HepG2 (cell line): ENCODE measurements around the gene TBL3. TPM values are rescaled to one million over a fixed set of nuclear protein-coding genes. Genes with fewer than 3 reads are reported as not detected.
A peak's percentile ranks its signal among the peaks of the same experiment; 100 is the strongest.

Experiments
- ARNT2 ChIP-seq: sonication (generic); formaldehyde crosslinking; IDR thresholded peaks from 2 replicates; pipeline ENCODE4 v1.8.0; 2022; ENCODE audit warnings: mild to moderate bottlenecking, low read depth, missing genetic modification reagents, moderate library complexity
- FOXC1 ChIP-seq: sonication (generic); formaldehyde crosslinking; IDR thresholded peaks from 2 replicates; pipeline ENCODE4 v1.8.0; 2022; ENCODE audit warnings: mild to moderate bottlenecking, missing genetic modification reagents, borderline replicate concordance
- FOXP1 ChIP-seq, 2 experiments: fragments of 450-650 bp in 1 of 2; IDR thresholded peaks; 2 replicates each; pipeline ENCODE4 v1.6.1; 2017 to 2018; ENCODE audit warnings: antibody characterized with exemption in 1 of 2
- HOXA7 ChIP-seq: sonication (generic); formaldehyde crosslinking; IDR thresholded peaks from 2 replicates; pipeline ENCODE4 v1.8.1; 2022; ENCODE audit warnings: mild to moderate bottlenecking, missing genetic modification reagents, moderate library complexity
- MAFK ChIP-seq, 2 experiments: IDR thresholded peaks in 1 of 2; conservative IDR thresholded peaks in 1 of 2; 2 replicates each; pipeline ENCODE4 v1.6.1; 2011; ENCODE audit warnings: improper control_type of control experiment in 2 of 2, low read length in 2 of 2
- PLRG1 ChIP-seq: fragments of 450-650 bp; conservative IDR thresholded peaks from 2 replicates; pipeline ENCODE4 v1.6.1; 2016
- SAP130 ChIP-seq: IDR thresholded peaks from 2 replicates; pipeline ENCODE4 v1.6.1; 2016; ENCODE audit warnings: low read depth
- SMAD1 ChIP-seq: sonication (generic); formaldehyde crosslinking; IDR thresholded peaks from 2 replicates; pipeline ENCODE4 v1.4.0; 2020; ENCODE audit warnings: missing genetic modification reagents, low read depth, mild to moderate bottlenecking, borderline replicate concordance
- SOX5 ChIP-seq: IDR thresholded peaks from 2 replicates; pipeline ENCODE4 v1.6.1; 2016; ENCODE audit warnings: borderline replicate concordance
- SYNCRIP ChIP-seq: fragments of 200-400 bp; formaldehyde crosslinking; IDR thresholded peaks from 2 replicates; pipeline ENCODE4 v1.6.1; 2018; ENCODE audit warnings: mild to moderate bottlenecking, low read depth, low read length; ENCODE audit not compliant: insufficient read depth
- ZBTB49 ChIP-seq: sonication (generic); formaldehyde crosslinking; IDR thresholded peaks from 2 replicates; pipeline ENCODE4 v1.4.0; 2020; ENCODE audit warnings: missing genetic modification reagents, borderline replicate concordance
- ZBTB7A ChIP-seq: sonication (generic); formaldehyde crosslinking; IDR thresholded peaks from 2 replicates; pipeline ENCODE4 v1.8.0; 2022; ENCODE audit warnings: mild to moderate bottlenecking, missing genetic modification reagents
- ZNF3 ChIP-seq: IDR thresholded peaks from 2 replicates; pipeline ENCODE4 v1.7.0; 2017; ENCODE audit warnings: inconsistent platforms
- ZNF501 ChIP-seq: sonication (generic); formaldehyde crosslinking; IDR thresholded peaks from 2 replicates; pipeline ENCODE4 v1.5.1; 2020; ENCODE audit warnings: mild to moderate bottlenecking, moderate library complexity, missing genetic modification reagents
- ZZZ3 ChIP-seq: sonication (generic); formaldehyde crosslinking; IDR thresholded peaks from 2 replicates; pipeline ENCODE4 v1.4.0; 2020; ENCODE audit warnings: missing genetic modification reagents, mild to moderate bottlenecking, borderline replicate concordance
- polyA plus RNA-seq, 8 experiments: library from polyadenylated mRNA; depleted of rRNA in 3 of 8; stranded (reverse) in 7 of 8; unstranded in 1 of 8; fragments of >200 nt; fragmentation: Illumina TruSeq in 4 of 8; extraction: Trizol in 4 of 8; gene quantifications; 2 replicates each; pipeline versions ENCODE4 v1.2.1 to v1.2.3, GENCODE V29; 2011 to 2016; ENCODE audit warnings: low read depth in 4 of 8, missing spikeins in 1 of 8, mixed read lengths in 1 of 8; ENCODE audit not compliant: insufficient read depth in 1 of 8
- total RNA-seq, 5 experiments: library from RNA; depleted of rRNA; stranded (reverse); fragments of >200 nt; fragmentation: Illumina TruSeq; extraction: Trizol; gene quantifications; 2 replicates each; pipeline ENCODE4 v1.2.3, GENCODE V29; 2016; ENCODE audit warnings: low read depth in 1 of 5
- TF ChIP-seq, protein P1 (sequence below): IDR thresholded peaks from 2 replicates; pipeline ENCODE4 v1.6.1; 2016; ENCODE audit warnings: low read depth, missing genetic modification reagents, missing compliant biosample characterization
- TF ChIP-seq, protein P2 (sequence below): sonication (generic); formaldehyde crosslinking; IDR thresholded peaks from 2 replicates; pipeline ENCODE4 v1.8.1; 2023; ENCODE audit warnings: mild to moderate bottlenecking, missing genetic modification reagents
- TF ChIP-seq, protein P3 (sequence below): sonication (generic); formaldehyde crosslinking; IDR thresholded peaks from 2 replicates; pipeline ENCODE4 v1.4.0; 2020; ENCODE audit warnings: missing genetic modification reagents

Gene TBL3
- total and polyA plus RNA-seq, 2 of the 13 experiments (the other 11 are each of a cell fraction or from before 2014, with no cell fraction given), result 16.8 to 38.0 TPM

DNA sequence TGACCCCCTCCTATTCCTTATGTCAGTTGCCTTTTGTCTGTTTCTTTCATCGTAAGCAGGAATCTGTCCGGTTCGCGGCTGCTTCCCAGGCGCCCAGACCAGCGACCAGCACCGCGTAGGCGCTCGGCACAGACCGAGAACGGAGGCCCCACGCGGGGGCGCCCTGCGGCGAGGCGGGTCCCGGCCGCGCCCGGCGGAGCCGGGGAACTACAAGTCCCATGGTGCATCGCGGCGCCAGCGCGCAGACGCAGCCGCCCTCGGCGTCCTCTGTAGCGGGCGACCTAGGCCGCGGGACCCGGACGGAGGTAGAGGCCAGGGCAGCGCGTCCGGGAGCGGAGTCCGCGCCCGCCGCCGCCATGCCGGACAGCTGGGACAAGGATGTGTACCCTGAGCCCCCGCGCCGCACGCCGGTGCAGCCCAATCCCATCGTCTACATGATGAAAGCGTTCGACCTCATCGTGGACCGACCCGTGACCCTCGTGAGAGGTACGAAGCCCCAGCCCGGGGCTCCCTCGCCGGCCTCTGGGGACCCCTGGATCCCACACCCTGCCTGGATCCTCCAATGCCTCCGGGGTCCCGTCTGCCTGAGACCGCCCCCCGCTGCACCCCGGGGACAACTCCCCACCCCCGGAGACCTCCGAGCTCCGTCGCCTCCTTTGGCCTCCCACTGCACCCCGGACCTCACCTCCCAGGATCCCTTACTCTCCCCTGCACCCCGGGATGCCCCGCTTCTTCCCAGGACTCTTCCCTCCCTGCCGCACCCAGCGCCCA lies 12.4 kb upstream of the TBL3 start, which contains the start of gene NDUFB10 (continued):
- TF ChIP-seq, protein P1, sequence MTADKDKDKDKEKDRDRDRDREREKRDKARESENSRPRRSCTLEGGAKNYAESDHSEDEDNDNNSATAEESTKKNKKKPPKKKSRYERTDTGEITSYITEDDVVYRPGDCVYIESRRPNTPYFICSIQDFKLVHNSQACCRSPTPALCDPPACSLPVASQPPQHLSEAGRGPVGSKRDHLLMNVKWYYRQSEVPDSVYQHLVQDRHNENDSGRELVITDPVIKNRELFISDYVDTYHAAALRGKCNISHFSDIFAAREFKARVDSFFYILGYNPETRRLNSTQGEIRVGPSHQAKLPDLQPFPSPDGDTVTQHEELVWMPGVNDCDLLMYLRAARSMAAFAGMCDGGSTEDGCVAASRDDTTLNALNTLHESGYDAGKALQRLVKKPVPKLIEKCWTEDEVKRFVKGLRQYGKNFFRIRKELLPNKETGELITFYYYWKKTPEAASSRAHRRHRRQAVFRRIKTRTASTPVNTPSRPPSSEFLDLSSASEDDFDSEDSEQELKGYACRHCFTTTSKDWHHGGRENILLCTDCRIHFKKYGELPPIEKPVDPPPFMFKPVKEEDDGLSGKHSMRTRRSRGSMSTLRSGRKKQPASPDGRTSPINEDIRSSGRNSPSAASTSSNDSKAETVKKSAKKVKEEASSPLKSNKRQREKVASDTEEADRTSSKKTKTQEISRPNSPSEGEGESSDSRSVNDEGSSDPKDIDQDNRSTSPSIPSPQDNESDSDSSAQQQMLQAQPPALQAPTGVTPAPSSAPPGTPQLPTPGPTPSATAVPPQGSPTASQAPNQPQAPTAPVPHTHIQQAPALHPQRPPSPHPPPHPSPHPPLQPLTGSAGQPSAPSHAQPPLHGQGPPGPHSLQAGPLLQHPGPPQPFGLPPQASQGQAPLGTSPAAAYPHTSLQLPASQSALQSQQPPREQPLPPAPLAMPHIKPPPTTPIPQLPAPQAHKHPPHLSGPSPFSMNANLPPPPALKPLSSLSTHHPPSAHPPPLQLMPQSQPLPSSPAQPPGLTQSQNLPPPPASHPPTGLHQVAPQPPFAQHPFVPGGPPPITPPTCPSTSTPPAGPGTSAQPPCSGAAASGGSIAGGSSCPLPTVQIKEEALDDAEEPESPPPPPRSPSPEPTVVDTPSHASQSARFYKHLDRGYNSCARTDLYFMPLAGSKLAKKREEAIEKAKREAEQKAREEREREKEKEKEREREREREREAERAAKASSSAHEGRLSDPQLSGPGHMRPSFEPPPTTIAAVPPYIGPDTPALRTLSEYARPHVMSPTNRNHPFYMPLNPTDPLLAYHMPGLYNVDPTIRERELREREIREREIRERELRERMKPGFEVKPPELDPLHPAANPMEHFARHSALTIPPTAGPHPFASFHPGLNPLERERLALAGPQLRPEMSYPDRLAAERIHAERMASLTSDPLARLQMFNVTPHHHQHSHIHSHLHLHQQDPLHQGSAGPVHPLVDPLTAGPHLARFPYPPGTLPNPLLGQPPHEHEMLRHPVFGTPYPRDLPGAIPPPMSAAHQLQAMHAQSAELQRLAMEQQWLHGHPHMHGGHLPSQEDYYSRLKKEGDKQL, result no peak
- TF ChIP-seq MAFK (conservative IDR thresholded peaks at IDR 0.05 in 1 of 2, IDR thresholded peaks at IDR 0.05 in 1 of 2; ENCODE audit: low read length in 2 of 2), result no peak
- peak; percentile 85 for TF ChIP-seq ZNF501 (CRISPR knock-in tag)
- no peak for TF ChIP-seq HOXA7 (CRISPR knock-in tag)
- peak; percentile 73 for TF ChIP-seq ARNT2
- TF ChIP-seq ZNF3 (CRISPR knock-in tag), result no peak
- peak; percentile 72 for TF ChIP-seq FOXC1 (CRISPR knock-in tag)
- no peak for TF ChIP-seq ZBTB49 (CRISPR knock-in tag)
- TF ChIP-seq ZZZ3 (CRISPR knock-in tag), result no peak; the same call in 1 of the 2 replicates
- TF ChIP-seq ZBTB7A (CRISPR knock-in tag), result no peak
- no peak for TF ChIP-seq PLRG1
- TF ChIP-seq, protein P2, sequence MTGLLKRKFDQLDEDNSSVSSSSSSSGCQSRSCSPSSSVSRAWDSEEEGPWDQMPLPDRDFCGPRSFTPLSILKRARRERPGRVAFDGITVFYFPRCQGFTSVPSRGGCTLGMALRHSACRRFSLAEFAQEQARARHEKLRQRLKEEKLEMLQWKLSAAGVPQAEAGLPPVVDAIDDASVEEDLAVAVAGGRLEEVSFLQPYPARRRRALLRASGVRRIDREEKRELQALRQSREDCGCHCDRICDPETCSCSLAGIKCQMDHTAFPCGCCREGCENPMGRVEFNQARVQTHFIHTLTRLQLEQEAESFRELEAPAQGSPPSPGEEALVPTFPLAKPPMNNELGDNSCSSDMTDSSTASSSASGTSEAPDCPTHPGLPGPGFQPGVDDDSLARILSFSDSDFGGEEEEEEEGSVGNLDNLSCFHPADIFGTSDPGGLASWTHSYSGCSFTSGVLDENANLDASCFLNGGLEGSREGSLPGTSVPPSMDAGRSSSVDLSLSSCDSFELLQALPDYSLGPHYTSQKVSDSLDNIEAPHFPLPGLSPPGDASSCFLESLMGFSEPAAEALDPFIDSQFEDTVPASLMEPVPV (CRISPR knock-in tag), result peak; percentile 47; the same call in 1 of the 2 replicates
- TF ChIP-seq SAP130 (CRISPR knock-in tag), result peak; percentile 88
- TF ChIP-seq, protein P3, sequence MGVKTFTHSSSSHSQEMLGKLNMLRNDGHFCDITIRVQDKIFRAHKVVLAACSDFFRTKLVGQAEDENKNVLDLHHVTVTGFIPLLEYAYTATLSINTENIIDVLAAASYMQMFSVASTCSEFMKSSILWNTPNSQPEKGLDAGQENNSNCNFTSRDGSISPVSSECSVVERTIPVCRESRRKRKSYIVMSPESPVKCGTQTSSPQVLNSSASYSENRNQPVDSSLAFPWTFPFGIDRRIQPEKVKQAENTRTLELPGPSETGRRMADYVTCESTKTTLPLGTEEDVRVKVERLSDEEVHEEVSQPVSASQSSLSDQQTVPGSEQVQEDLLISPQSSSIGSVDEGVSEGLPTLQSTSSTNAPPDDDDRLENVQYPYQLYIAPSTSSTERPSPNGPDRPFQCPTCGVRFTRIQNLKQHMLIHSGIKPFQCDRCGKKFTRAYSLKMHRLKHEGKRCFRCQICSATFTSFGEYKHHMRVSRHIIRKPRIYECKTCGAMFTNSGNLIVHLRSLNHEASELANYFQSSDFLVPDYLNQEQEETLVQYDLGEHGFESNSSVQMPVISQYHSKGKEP (CRISPR knock-in tag), result peak; percentile 25; the same call in 1 of the 2 replicates
- TF ChIP-seq SMAD1 (CRISPR knock-in tag), result no peak
- TF ChIP-seq SOX5 (CRISPR knock-in tag), result peak; percentile 22; the same call in 1 of the 2 replicates
- no peak for TF ChIP-seq FOXP1 (IDR thresholded peaks at IDR 0.05)
- TF ChIP-seq FOXP1 (CRISPR knock-in tag; IDR thresholded peaks at IDR 0.05), result no peak
- no peak for TF ChIP-seq SYNCRIP
